Skeletal muscle satellite cell (primary cell): ENCODE results near the gene MBTPS2.

ENCODE experiments used
- H3K27me3 ChIP-seq: 2 replicates; pipeline ENCODE4 v1.7.0; 2013; ENCODE audit warnings: low read length; ENCODE audit not compliant: control insufficient read depth, insufficient read depth
- H3K36me3 ChIP-seq: 2 replicates; pipeline ENCODE4 v1.7.0; 2013; ENCODE audit warnings: mild to moderate bottlenecking, control low read depth, low read length; ENCODE audit not compliant: insufficient read depth
- H3K4me1 ChIP-seq: 2 replicates; pipeline ENCODE4 v1.7.0; 2013; ENCODE audit warnings: low read length; ENCODE audit not compliant: control insufficient read depth, insufficient read depth
- H3K4me2 ChIP-seq: 2 replicates; pipeline ENCODE4 v1.7.0; 2013; ENCODE audit warnings: mild to moderate bottlenecking, low read length
- H3K4me3 ChIP-seq: 2 replicates; pipeline ENCODE4 v1.7.0; 2013; ENCODE audit warnings: low read length
- H3K9ac ChIP-seq: 2 replicates; pipeline ENCODE4 v1.7.0; 2013; ENCODE audit warnings: mild to moderate bottlenecking, low read depth, low read length, moderate library complexity
- H3K9me3 ChIP-seq: replicated peaks from 2 replicates; pipeline ENCODE4 v1.7.0; 2013; ENCODE audit warnings: mild to moderate bottlenecking, control low read depth, low read length

The MBTPS2 gene

DNA sequence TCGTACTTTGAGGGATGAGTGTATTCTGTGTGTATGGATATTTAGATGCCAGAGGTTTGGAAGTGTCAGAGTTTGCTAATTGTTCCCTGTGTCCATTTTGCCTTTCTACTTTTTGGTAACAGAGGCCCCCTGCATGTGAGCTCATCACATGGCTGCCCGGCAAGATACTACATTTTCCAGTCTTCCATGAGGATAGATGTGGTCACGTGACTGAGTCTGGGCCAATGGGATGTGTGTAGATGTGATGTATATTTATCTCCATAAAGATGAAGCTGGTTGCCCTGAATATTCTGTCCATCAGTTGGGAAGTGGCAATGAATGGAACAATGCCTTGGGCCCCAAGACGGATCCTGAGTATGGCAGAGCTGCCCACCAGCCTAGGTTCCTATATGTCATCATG, 72.1 kb downstream of the MBTPS2 start:
- no peaks in the 10 kb centered on the region for H3K36me3 ChIP-seq
- no peaks in the 10 kb centered on the region for H3K9me3 ChIP-seq
- H3K4me2 ChIP-seq: no peak overlapping the region
- peaks cover 5% of the 10 kb centered on the region for H3K4me1 ChIP-seq
- no peak overlapping the region for H3K9ac ChIP-seq
- H3K27me3 ChIP-seq: no peaks in the 10 kb centered on the region
- H3K4me3 ChIP-seq: no peak overlapping the region

DNA sequence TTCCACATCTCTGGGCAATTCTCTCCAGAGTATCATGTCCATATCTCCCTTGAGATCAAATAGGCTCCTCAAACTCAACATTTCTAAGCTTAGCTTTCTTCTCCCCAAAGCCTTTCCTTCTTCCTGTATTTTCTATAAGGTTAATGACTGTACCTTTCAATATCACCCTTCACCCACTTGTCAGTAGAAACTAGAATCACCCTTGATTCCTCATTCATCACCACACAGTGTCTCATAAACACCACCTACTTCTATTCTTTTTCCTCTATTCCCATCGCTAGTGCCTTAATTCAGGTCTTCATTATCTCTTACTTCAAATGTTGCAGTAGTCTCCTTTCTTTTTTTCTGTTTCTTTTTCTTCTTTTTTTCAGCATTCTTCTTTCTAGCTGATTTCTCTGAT, 72.8 kb downstream of the MBTPS2 start:
- Histone ChIP-seq H3K4me2 (no peak overlapping the region), H3K27me3 (no peaks in the 10 kb centered on the region), H3K9me3 (no peaks in the 10 kb centered on the region), H3K4me1 (peaks cover 5% of the 10 kb centered on the region), H3K36me3 (no peaks in the 10 kb centered on the region), H3K9ac (no peak overlapping the region), H3K4me3 (no peak overlapping the region)

DNA sequence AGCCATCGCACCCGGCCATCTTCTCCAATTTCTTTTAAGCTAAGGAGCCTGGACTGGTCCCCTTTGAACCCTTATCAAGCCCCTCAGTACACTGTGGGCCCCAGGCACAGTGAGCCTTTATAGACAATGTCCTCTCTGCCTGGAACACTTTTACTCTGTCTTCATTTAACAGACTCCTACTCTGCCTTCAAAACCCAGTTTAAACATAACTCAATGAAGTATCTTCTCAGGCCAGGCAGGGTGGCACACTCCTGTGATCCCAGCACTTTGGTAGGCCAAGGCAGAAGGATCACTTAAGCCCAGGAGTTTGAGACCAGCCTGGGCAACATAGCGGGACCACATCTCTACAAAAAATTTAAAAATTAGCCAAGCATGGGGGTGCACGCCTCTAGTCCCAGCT, 73.6 kb downstream of the MBTPS2 start:
- no peak overlapping the region for H3K9ac ChIP-seq

DNA sequence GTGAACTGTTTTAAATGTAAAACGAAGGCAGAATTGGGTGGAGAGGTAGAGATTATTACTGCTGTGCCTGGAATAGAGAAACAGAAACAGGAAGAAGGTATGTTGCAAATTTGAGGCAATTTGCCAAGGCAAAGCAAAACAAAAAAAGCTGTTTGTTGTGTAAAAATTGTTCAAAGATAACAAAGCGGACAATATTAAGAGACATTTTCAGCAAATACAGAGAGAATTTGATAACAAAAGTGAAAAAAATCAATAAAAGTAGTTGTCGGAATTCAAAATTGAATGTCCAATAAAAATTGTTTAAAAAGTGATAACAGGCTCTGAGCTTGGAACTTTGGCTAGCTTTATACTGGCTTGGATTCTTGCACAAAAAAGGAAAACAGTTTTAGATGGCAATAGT, 86.7 kb downstream of the MBTPS2 start:
- H3K27me3 ChIP-seq: no peaks in the 10 kb centered on the region
- peak overlapping the region; percentile 75 for H3K9ac ChIP-seq
- no peaks in the 10 kb centered on the region for H3K36me3 ChIP-seq
- H3K4me1 ChIP-seq: peaks cover 17% of the 10 kb centered on the region
- H3K9me3 ChIP-seq: no peaks in the 10 kb centered on the region
- H3K4me2 ChIP-seq: peak overlapping the region; percentile 59
- H3K4me3 ChIP-seq: peak overlapping the region; percentile 36

More for the DNA sequence above, 73.6 kb downstream of the MBTPS2 start:
- Histone ChIP-seq H3K27me3 (no peaks in the 10 kb centered on the region), H3K36me3 (no peaks in the 10 kb centered on the region), H3K4me1 (peaks cover 5% of the 10 kb centered on the region), H3K4me2 (no peak overlapping the region), H3K9me3 (no peaks in the 10 kb centered on the region), H3K4me3 (no peak overlapping the region)

DNA sequence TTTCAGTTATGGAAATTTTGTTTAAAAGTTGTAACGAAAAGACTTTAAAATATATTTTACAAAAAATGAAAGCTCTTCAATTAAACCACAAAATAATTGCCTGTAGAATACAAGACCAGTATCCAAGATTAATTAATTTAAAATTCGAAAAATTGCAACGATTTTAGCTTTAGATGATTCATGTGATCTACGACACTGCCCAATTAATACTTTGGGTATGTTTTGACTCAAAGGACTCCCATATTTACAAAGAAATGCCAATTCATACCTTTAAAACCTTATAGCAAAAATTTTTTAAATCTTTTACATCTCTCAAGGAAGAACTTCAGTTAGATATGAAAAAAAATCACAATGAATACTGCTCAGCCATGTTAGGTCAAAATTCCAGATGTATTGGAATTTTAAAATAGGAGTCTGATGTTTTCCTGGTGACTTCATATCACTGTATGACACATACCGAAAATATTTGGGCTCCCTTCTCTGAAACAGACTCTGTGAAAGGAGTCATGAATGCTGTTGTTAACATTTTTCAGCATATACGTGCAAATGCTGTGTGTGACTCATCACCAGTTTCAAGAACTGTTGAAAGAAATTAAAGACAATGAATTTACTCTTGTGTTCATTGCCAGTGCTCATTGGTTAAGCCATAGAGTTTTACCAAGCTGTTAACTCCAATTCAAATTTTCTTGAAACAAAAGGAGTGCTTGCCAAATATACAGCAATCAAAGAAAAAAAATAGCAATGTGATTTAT, 87.3 kb downstream of the MBTPS2 start:
- Histone ChIP-seq H3K36me3 (no peaks in the 10 kb centered on the region), H3K9ac (peak overlapping the region; percentile 75), H3K4me3 (peak overlapping the region; percentile 36), H3K27me3 (no peaks in the 10 kb centered on the region), H3K9me3 (no peaks in the 10 kb centered on the region), H3K4me2 (peak overlapping the region; percentile 59), H3K4me1 (peaks cover 17% of the 10 kb centered on the region)

DNA sequence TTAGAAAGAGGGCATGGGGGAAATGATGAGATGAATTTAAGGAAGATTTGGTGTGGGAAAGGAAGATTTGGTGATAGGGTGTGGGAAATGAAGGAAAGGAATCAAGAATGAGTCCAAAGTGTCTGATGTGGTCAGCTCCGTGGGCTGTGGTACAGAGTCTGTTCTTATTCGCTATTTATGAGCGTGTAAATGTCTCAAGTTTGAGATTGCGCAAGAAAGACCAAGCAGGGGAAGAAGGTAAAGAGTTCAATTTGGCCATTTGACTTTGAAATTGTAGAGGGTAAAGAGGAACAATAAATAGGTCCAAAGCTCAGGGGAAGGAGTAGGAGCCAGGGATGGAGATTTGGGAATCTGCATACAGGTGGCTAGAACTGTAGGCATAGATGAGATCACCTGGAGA, 89.8 kb downstream of the MBTPS2 start:
- Histone ChIP-seq H3K4me2 (no peak overlapping the region), H3K27me3 (no peaks in the 10 kb centered on the region), H3K9ac (no peak overlapping the region), H3K36me3 (no peaks in the 10 kb centered on the region), H3K4me1 (peaks cover 28% of the 10 kb centered on the region), H3K4me3 (no peak overlapping the region), H3K9me3 (no peaks in the 10 kb centered on the region)

DNA sequence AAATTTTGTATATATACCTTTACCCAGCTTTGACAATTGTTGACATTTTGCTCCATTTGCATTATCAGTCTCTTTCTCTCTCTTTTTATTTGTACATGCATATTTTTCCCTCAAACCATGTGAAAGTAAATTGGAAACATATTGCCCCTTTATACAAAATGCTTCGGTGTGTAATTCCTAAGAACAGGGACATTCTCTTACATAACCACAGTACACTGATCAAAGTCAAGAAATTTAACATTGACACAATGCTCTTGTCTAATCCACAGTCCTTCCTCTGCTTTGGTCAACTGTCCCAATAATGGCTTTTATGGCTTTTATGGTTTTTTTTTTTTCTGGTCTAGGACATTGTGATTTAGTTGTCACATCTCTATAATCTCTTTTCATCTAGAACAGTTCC, 91.6 kb downstream of the MBTPS2 start:
- H3K4me3 ChIP-seq: no peak overlapping the region
- H3K4me1 ChIP-seq: peaks cover 24% of the 10 kb centered on the region
- no peaks in the 10 kb centered on the region for H3K36me3 ChIP-seq
- H3K27me3 ChIP-seq: no peaks in the 10 kb centered on the region
- no peaks in the 10 kb centered on the region for H3K9me3 ChIP-seq
- H3K4me2 ChIP-seq: no peak overlapping the region
- no peak overlapping the region for H3K9ac ChIP-seq

DNA sequence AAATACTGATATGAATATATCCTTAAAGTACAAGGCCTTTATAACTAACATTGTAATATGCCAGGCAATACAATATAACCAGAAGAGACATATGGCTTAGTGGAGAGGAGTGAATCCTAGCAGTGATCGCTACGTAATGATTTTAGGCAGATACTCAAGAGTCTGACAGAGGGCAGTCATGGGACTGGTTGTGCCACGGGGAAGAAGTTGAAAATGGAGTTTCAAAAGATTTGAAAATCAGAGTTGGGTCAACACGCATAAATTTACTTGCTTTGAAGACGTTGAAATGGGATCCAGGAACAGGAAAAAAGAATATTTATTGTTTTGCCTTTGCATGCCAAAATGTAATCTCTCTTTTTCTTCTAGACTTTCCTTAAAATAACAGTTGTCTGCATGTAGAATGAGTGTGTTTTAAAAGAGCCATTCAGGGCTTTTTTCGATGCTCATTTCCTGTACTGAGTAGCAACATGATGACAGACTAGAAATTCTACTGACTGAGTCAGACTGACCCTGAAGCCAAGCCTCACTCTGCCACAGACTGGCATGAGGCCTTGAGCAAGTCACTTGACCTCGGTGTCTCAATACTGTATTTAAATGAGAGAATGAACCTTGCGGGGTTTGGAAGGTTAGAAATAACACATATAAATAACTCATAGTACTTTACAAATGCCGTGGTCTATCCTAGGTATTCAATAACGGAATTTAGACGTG, 93.0 kb downstream of the MBTPS2 start:
- Histone ChIP-seq H3K4me1 (peaks cover 17% of the 10 kb centered on the region), H3K4me3 (no peak overlapping the region), H3K36me3 (no peaks in the 10 kb centered on the region), H3K9me3 (no peaks in the 10 kb centered on the region), H3K4me2 (peak overlapping the region; percentile 51), H3K9ac (peak overlapping the region; percentile 2), H3K27me3 (no peaks in the 10 kb centered on the region)

DNA sequence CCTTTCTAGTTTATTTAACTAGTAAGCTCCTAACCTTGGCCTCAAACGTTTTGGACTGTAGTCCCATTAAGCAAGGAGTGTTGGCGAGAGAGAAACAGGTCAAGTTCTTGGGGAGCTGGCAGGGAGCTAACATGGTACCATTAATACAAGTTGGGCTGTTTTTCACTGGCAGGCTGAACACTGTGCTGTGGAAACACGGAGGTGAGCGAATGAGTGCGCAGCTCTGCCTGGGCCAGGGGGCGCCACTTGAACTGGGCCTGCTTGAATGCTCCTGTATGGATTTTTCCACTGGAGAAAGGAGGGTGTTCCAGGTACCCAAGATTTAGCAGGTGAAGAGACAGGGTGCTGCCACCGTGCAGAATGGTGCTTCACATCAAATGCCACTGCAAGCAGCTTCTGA, 93.7 kb downstream of the MBTPS2 start:
- Histone ChIP-seq H3K4me3 (no peak overlapping the region), H3K27me3 (no peaks in the 10 kb centered on the region), H3K36me3 (no peaks in the 10 kb centered on the region), H3K9me3 (no peaks in the 10 kb centered on the region), H3K4me2 (no peak overlapping the region), H3K9ac (no peak overlapping the region), H3K4me1 (peaks cover 14% of the 10 kb centered on the region)

DNA sequence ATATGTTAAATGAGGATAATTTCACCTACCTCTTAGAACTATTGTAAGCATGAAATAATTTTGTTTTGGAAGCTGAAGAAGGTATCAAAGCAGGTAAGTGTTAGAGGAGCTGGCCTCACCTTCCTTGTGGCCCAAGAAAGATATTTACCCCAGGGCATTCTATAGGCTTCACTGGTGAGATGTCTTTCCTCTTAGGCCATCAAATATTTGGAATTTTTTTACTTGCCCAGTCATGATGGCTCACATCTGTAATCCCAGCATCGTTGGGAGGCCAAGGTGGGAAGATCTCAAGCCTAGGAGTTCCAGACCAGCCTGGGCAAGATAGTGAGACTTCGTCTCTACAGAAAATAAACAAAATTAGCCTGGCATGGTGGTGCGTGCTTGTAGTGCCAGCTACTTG, 95.0 kb downstream of the MBTPS2 start:
- Histone ChIP-seq H3K9me3 (no peaks in the 10 kb centered on the region), H3K4me3 (no peak overlapping the region), H3K27me3 (no peaks in the 10 kb centered on the region), H3K36me3 (no peaks in the 10 kb centered on the region), H3K4me1 (peaks cover 14% of the 10 kb centered on the region), H3K4me2 (no peak overlapping the region), H3K9ac (no peak overlapping the region)
